Endodermal cell (in vitro differentiated cells): ENCODE results near the gene PIH1D2. TPM values are rescaled to one million over a fixed set of nuclear protein-coding genes. Genes with fewer than 3 reads are reported as not detected.
A peak's percentile ranks its signal among the peaks of the same experiment; 100 is the strongest.

Source experiments
- DNase-seq: peaks from one replicate; pipeline ENCODE4 v3.0.0-alpha.2; 2017
- H3K27ac ChIP-seq: 2 replicates; pipeline ENCODE4 v1.5.1; 2013; ENCODE audit warnings: mild to moderate bottlenecking, low read depth, low read length, moderate library complexity
- H3K27me3 ChIP-seq: 2 replicates; pipeline ENCODE4 v1.6.1; 2013; ENCODE audit warnings: mild to moderate bottlenecking, low read length, moderate library complexity; ENCODE audit not compliant: insufficient read depth, control insufficient read depth, poor library complexity, severe bottlenecking
- H3K36me3 ChIP-seq: 2 replicates; pipeline ENCODE4 v1.7.0; 2013; ENCODE audit warnings: mild to moderate bottlenecking, low read length, moderate library complexity; ENCODE audit not compliant: control insufficient read depth, insufficient read depth
- H3K4me1 ChIP-seq: one replicate; pipeline ENCODE4 v1.7.0; 2013; ENCODE audit warnings: low read length; ENCODE audit not compliant: control insufficient read depth, insufficient read depth
- H3K4me3 ChIP-seq: 2 replicates; pipeline ENCODE4 v1.5.1; 2013; ENCODE audit warnings: mild to moderate bottlenecking, low read length, moderate library complexity
- H3K9ac ChIP-seq: 2 replicates; pipeline ENCODE4 v1.6.1; 2013; ENCODE audit warnings: mild to moderate bottlenecking, low read length, moderate library complexity; ENCODE audit not compliant: poor library complexity, severe bottlenecking; ENCODE audit errors: extremely low read depth
- H3K9me3 ChIP-seq: 2 replicates; pipeline ENCODE4 v1.6.1; 2013; ENCODE audit warnings: mild to moderate bottlenecking, low read length, moderate library complexity; ENCODE audit not compliant: control insufficient read depth
- H3K27ac Mint-ChIP-seq: 2 replicates; pipeline ENCODE4 v1.8.0; 2020; ENCODE audit warnings: mixed read lengths
- H3K27me3 Mint-ChIP-seq: 2 replicates; pipeline ENCODE4 v1.8.0; 2021; ENCODE audit warnings: mild to moderate bottlenecking, mixed read lengths; ENCODE audit not compliant: insufficient read depth
- H3K36me3 Mint-ChIP-seq: 2 replicates; pipeline ENCODE4 v1.8.0; 2020; ENCODE audit warnings: low read depth, mixed read lengths
- H3K4me1 Mint-ChIP-seq: 2 replicates; pipeline ENCODE4 v1.8.0; 2020; ENCODE audit warnings: mixed read lengths
- H3K4me3 Mint-ChIP-seq: 2 replicates; pipeline ENCODE4 v1.8.0; 2020; ENCODE audit warnings: mild to moderate bottlenecking, moderate library complexity, mixed read lengths
- H3K9me3 Mint-ChIP-seq: 2 replicates; pipeline ENCODE4 v1.8.0; 2020; ENCODE audit warnings: mild to moderate bottlenecking, mixed read lengths
- WGBS, 2 experiments: methylation state at CpG; one replicate each; pipeline versions ENCODE4 v1.1.5 to v1.1.7; 2013; ENCODE audit warnings: missing lambda C conversion rate in 2 of 2, mixed read lengths in 1 of 2; ENCODE audit not compliant: insufficient coverage in 1 of 2, insufficient read length in 1 of 2; 5-methylcytosine and 5-hydroxymethylcytosine counted together
- total RNA-seq, 2 donors: library from RNA; stranded (reverse); fragmentation: NEBNext Ultra II Directional in 1 of 2; extraction: Animal tissue kit (Norgen Biotek cat#: 25700) in 1 of 2; gene quantifications; 2 replicates in 1 of 2; 3 replicates in 1 of 2; pipeline ENCODE4 v1.2.1, GENCODE V29; 2021
- TF ChIP-seq, protein P1 (sequence below): fragments of 200-600 bp; sonication (generic); conservative IDR thresholded peaks from 2 replicates; pipeline ENCODE4 v1.5.0; 2021; ENCODE audit warnings: antibody characterized with exemption, mild to moderate bottlenecking

PIH1D2 gene
- total RNA-seq, 2 donors from 2014 or later: 1.5 to 1.9 TPM

DNA sequence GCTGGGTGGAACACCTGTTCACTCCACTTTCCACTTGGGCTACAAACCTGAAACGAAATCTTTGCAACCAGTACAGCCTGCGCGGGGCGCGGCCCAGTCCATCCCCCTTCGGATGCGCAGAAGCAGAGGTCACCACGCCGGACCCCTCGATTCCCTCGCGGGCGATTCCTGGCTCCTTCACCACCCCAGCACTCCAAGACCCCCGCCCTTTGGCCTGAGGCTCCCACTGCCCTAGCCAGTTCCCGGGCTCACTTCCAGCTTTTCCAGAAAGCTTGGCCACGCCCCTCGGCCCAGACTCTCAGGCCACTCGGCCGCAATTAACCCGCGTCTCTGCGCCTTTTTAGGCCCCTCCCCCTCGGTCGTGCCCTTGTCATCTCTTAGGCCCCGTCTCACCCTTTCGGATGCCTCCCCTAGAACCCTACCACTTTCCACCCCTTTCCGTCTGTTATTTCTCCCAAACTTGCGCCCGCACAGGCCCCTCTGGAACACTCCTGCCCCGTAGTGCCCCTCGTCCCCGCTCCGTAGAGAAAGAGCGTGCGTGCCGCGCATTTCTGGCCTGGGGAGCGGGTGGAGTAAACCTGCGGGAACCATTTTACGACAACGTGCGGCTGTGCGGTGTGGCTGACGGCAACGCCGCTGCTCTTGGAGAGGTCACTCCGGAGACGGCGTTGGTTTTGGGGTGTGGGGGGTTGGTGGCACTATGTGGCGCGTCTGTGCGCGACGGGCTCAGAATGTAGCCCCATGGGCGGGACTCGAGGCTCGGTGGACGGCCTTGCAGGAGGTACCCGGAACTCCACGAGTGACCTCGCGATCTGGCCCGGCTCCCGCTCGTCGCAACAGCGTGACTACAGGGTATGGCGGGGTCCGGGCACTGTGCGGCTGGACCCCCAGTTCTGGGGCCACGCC, 48.8 kb downstream of the PIH1D2 start, which contains the start of gene DLAT:
Gene DLAT (plus strand): TSS at position 636 of the 906 bp plus-strand sequence. CDS start 65 bp downstream, at position 701.
- H3K4me1 Mint-ChIP-seq: peaks cover 4% of the 10 kb centered on the region

DNA sequence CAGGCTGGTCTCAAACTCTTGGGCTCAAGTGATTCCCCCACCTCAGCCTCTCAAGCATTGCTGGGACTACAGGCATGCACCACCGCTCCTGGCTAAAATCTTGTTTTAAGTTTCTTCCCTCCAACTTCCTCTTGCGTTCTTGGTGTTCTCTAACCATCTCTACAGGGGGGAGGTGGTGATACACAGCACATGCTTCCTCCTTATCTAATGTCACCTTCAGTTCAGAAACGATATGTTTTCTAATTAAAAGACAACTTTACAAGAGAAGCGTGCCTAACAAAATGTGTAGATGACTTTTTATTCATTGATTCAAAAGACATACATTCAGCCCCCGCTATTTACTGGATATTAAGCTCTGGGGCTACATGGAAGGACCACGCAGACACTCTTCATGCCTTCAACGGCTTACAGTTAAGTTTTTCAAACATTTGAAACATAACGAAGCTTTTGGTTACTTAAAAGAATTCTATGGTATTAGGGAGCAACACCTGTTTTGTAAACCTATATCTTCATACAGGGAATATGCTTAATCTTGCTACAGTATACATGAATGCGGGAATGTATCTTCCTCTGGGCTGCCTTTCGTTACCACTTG, 49.5 kb downstream of the PIH1D2 start:
- Mint-ChIP-seq H3K27me3 (no peaks in the 10 kb centered on the region), H3K36me3 (peaks cover 18% of the 10 kb centered on the region), H3K4me1 (peaks cover 4% of the 10 kb centered on the region), H3K9me3 (peaks cover 2% of the 10 kb centered on the region), H3K27ac (peak overlapping the region; percentile 100), H3K4me3 (peak overlapping the region; percentile 98)
- Histone ChIP-seq H3K4me1 (no peaks in the 10 kb centered on the region), H3K4me3 (peak overlapping the region; percentile 96), H3K9me3 (no peaks in the 10 kb centered on the region), H3K9ac (peak overlapping the region; percentile 81), H3K36me3 (peaks cover 16% of the 10 kb centered on the region), H3K27ac (no peak overlapping the region), H3K27me3 (no peaks in the 10 kb centered on the region)
- no peak for DNase-seq
- WGBS, 2 experiments: 24 to 27% methylated on average over 6 to 10 of the region's 10 CpGs
- TF ChIP-seq, protein P1, sequence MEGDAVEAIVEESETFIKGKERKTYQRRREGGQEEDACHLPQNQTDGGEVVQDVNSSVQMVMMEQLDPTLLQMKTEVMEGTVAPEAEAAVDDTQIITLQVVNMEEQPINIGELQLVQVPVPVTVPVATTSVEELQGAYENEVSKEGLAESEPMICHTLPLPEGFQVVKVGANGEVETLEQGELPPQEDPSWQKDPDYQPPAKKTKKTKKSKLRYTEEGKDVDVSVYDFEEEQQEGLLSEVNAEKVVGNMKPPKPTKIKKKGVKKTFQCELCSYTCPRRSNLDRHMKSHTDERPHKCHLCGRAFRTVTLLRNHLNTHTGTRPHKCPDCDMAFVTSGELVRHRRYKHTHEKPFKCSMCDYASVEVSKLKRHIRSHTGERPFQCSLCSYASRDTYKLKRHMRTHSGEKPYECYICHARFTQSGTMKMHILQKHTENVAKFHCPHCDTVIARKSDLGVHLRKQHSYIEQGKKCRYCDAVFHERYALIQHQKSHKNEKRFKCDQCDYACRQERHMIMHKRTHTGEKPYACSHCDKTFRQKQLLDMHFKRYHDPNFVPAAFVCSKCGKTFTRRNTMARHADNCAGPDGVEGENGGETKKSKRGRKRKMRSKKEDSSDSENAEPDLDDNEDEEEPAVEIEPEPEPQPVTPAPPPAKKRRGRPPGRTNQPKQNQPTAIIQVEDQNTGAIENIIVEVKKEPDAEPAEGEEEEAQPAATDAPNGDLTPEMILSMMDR: no peak

More for the DNA sequence above, 48.8 kb downstream of the PIH1D2 start, which contains the start of gene DLAT:
- peak; percentile 98 for DNase-seq
- Mint-ChIP-seq H3K9me3 (peaks cover 2% of the 10 kb centered on the region), H3K27me3 (no peaks in the 10 kb centered on the region), H3K27ac (peak within 1 kb of the TSS; percentile 100), H3K4me3 (peak within 1 kb of the TSS; percentile 98), H3K36me3 (peaks cover 25% of the 10 kb centered on the region)
- Histone ChIP-seq H3K27ac (peak within 1 kb of the TSS; percentile 86), H3K9ac (peak within 1 kb of the TSS; percentile 81), H3K27me3 (no peaks in the 10 kb centered on the region), H3K4me3 (peak within 1 kb of the TSS; percentile 96), H3K36me3 (peaks cover 23% of the 10 kb centered on the region), H3K9me3 (no peaks in the 10 kb centered on the region), H3K4me1 (no peaks in the 10 kb centered on the region)
- TF ChIP-seq, protein P1: no peak
- 0% methylated on average over 20 to 71 of the region's 71 CpGs for WGBS, 2 experiments

DNA sequence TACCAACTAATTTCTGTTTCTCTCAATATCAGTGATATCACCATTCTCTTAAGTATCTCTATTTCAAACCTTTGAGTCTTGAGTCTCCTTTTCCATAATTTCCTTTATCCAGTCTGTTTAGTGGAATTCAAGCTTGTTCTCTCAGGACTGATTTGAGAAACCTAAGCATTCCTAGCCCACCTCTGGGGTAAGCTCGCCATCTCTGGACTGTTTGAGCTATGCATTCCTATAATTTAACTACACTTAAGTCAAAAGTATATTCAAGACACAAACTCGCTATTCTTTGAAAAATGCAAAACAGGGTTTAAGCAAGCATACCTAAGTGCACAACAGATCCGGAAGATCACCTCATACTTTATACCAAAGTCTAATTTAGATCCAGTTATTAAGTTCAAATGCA, 50.7 kb downstream of the PIH1D2 start:
- H3K9me3 Mint-ChIP-seq: peaks cover 2% of the 10 kb centered on the region
- H3K4me3 Mint-ChIP-seq: no peak overlapping the region
- DNase-seq: no peak

More for the DNA sequence above, 50.7 kb downstream of the PIH1D2 start:
- 89 to 92% methylated on average over 3 of the region's 3 CpGs for WGBS, 2 experiments
- no peaks in the 10 kb centered on the region for H3K4me1 ChIP-seq
- TF ChIP-seq, protein P1: peak; percentile 47
- H3K9ac ChIP-seq: no peak overlapping the region
- Mint-ChIP-seq H3K27ac (no peak overlapping the region), H3K4me1 (peaks cover 4% of the 10 kb centered on the region), H3K36me3 (peaks cover 11% of the 10 kb centered on the region), H3K27me3 (no peaks in the 10 kb centered on the region)
- no peak overlapping the region for H3K27ac ChIP-seq
- no peak overlapping the region for H3K4me3 ChIP-seq
- H3K9me3 ChIP-seq: no peaks in the 10 kb centered on the region
- peaks cover 4% of the 10 kb centered on the region for H3K36me3 ChIP-seq
- H3K27me3 ChIP-seq: no peaks in the 10 kb centered on the region
